ENCODE results near the gene SPAG17. TPM values are rescaled to one million over a fixed set of nuclear protein-coding genes. Genes with fewer than 3 reads are reported as not detected.

The SPAG17 gene
- total RNA-seq = not detected in 2 replicates

GRCh38 chr1:118185084-118185832, at the start of gene SPAG17:
Gene SPAG17, minus strand, starts transcription at chr1:118185228. Its CDS starts 71 bp downstream, at chr1:118185157.

GRCh38 chr1:117929343-117930172, 255.5 kb downstream of the SPAG17 start, which contains the start of the genes GDAP2 and WDR3:
Gene GDAP2, minus strand, starts transcription at chr1:117929621. Its CDS starts 9,264 bp downstream, at chr1:117920357.
Gene WDR3, plus strand, starts transcription at chr1:117929739. Its CDS starts 3,581 bp downstream, at chr1:117933320.

Data from bronchus fibroblast of lung (primary cell).